COLO668 (cell line): Measurements from ENCODE around the gene TAF15.
A peak's percentile ranks its signal among the peaks of the same experiment; 100 is the strongest.

Source experiments
- DNase-seq: peaks from one replicate; lab custom pipeline; 2025; ENCODE audit not compliant: unreplicated experiment; lab: John Stamatoyannopoulos, UW

Gene TAF15

DNA sequence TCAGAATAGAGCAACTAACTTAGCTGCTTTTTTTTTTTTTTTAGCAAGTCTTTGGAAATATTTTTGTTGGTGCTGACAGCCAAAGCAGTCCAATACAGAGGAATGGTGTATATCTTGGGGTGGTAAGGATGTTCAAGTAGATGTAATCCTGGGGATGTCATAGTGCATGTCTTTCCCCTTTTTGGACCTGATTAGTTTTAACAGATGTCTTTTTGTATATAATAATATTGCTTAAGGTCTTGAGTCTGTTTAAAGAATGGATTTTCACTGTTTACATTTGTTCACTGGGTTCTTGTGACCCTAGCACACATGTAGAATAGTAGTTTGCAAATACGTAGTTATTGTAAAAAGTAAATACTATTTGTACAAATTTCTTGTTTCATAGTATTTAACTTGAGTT is 7.9 kb downstream of the TAF15 start:
- DNase-seq, result no peak

DNA sequence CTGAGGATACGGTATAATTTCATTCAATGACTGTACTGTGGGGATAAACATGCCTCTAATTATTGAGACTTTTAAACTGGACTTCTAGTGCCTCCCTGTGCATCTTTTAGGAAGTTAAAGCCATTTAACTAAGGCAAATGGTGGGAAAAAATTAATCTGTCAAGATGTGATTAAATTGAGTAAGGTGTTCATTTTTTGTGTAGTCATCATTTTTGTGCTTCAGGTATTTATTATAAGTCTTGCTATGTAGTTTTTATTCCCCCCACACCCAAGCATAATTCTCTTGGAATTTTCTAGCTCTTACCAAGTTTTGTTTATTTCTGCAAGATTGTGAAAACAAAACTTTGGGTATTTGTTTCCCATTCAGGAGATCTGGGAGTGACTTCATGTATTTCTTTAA is 10.2 kb downstream of the TAF15 start:
- DNase-seq, result no peak

DNA sequence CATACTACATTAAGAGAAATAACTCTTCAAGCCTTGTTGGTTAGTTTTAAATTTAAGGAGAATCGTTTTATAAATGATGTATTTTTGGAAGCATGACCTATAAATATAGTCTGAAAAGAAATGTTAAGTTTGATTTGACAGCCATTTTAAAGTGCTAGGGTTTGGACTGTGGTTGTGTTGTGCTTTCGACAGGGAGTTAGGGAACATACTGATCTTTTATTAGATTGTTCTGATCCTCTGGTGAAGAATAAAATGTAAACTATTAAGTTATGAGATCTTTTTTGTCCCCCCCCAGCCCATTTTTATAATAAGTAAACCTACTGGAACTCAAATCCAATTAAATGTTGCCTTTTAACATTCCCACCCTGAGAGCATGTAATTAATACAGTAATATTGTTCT is 12.0 kb downstream of the TAF15 start:
- DNase-seq, result no peak

DNA sequence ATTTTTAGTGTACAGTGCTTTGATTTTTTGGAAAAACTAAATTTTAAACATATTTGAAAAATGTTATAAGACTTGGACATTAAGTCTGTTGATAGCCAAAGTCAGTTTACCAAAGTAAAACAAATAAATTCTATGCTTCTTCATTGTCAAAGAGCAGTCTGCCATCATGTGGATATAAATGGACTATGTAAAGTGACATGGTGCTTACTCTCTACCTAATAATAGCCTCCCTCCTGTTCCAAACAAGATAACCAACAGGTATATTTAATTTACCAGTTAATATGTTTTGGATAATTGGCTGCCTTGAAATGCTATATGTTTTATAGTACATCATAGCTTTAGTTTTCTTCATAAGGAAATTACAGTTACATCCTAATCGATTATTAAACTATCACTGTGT is 15.9 kb downstream of the TAF15 start:
- DNase-seq, result no peak

DNA sequence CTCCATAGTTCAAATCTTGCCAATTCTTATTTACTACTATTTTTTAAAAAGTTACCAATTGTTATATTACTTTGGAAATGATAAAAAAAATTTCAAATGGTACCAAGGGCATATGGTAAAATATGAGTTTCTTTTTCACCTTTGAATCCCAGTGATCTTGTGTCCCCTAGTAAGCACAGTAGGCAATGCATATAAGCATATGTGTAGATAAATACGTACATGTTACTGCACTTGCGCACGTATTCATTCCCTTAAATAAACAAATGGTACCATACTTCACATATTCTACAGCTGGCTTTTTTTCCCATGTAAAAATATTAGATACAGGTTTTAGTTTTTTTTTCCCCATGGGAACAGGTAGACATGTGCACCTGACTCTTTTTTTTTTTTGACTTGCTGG is 31.8 kb downstream of the TAF15 start:
- no peak for DNase-seq

DNA sequence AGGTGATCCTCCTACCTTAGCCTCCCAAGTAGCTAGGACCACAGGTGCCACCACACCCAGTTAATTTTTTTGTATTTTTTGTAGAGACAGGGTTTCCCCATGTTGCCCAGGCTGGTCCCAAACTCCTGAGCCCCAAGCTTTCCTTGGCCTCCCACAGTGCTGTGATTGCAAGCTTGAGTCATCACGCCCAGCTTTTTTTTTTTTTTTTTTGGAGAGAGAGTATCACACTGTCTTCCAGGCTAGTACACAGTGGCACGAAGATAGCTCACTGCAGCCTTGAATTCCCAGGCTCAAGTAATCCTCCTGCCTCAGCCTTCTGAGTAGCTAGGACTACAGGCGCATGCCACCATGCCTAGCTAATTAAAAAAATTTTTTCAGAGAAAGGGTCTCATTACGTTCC is 32.2 kb downstream of the TAF15 start:
- no peak for DNase-seq

DNA sequence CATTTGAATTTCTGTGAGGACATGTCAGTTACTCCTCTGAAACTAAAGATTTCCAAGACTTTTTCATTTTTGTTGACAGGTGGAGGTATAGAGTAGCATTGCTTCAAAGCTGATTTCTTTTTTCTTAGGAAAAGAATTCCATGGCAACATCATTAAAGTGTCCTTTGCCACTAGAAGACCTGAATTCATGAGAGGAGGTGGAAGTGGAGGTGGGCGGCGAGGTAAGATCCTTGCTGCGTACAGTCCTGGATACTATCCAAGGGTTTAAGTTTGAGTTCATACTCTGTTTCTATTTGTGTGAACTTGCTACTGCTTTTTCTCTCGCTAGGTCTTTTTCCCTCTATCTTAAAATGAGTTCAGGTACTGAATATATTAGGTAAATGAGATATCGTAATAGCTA is 33.0 kb downstream of the TAF15 start:
- no peak for DNase-seq

DNA sequence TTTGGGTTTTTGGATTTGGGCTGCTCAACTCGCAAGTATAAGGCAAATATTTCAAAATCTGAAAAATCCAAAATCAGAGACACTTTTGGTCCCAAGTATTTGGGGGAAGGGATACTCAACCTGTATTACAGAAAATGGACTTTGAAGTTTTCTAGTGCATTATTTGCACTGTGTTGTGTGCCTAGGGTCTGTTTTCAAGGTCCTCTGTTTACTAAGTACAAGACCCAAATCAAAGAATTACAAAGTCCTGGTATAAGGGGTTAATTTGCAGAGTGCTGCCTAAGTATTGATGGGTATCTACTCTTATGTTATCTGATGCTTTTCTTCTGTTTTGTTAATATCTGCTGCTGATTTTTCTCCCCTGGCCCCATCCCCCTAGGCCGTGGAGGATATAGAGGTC is 34.4 kb downstream of the TAF15 start:
- no peak for DNase-seq

DNA sequence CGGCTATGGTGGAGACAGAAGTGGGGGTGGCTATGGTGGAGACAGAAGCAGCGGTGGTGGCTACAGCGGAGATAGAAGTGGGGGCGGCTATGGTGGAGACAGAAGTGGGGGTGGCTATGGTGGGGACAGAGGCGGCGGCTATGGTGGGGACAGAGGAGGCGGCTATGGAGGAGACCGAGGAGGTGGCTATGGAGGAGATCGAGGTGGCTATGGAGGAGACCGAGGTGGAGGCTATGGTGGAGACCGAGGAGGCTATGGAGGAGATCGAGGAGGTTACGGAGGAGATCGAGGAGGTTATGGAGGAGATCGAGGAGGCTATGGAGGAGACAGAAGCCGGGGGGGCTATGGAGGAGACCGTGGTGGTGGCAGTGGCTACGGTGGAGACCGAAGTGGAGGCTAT is 35.3 kb downstream of the TAF15 start:
- no peak for DNase-seq

DNA sequence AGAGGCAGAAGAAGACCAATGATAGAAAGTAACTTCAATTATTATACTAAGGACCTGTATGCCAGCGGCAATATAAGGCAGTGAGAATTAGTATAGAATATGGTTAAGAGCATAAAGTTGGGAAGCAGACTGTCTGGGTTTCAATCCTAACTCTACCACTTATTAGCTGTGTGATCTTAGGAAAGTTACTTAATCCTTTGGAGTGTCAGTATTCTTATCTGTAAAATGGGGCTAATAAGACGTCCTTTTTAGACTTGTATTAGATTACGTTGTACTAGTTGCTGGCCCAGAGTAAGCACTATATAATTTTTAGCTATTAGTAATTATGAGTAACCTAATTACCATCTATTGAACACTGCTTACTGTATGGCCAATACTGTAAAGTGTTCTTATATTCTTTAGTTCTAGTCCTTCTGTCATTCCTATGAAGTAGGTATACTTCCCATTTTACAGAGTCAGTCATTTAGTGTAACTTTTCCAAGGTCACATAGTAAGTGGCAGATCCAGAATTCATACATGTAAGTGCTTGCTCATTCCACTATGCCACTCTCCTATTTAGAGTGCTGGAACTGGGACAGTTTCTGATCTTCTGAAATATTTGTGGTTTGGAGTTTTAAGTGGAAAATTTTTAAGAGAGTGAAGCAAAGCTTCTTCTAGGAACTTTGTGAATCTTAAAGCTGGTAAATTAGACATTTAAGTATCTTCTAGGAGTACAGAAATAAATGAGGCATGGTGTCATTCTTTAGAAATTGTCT is 36.9 kb downstream of the TAF15 start:
- DNase-seq, result no peak

DNA sequence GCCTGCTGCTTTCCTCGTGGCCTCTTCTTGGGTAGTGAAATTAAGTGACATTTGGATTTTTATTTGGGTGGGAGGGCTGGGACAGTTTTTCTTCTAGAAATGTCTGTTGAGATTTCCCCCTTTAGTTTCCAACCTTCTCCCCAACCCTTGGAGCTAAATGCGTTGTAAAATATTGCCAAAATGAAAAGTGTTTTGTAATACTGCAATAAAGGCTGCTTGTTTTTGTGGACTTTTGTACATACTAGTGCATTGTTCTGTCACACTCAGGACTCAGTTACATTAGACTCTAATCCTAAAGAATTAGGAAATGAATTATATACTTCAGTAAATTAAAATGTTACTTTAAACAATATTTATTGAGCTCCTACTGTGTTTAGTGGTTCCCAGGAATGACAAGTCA is 37.7 kb downstream of the TAF15 start:
- DNase-seq, result no peak

DNA sequence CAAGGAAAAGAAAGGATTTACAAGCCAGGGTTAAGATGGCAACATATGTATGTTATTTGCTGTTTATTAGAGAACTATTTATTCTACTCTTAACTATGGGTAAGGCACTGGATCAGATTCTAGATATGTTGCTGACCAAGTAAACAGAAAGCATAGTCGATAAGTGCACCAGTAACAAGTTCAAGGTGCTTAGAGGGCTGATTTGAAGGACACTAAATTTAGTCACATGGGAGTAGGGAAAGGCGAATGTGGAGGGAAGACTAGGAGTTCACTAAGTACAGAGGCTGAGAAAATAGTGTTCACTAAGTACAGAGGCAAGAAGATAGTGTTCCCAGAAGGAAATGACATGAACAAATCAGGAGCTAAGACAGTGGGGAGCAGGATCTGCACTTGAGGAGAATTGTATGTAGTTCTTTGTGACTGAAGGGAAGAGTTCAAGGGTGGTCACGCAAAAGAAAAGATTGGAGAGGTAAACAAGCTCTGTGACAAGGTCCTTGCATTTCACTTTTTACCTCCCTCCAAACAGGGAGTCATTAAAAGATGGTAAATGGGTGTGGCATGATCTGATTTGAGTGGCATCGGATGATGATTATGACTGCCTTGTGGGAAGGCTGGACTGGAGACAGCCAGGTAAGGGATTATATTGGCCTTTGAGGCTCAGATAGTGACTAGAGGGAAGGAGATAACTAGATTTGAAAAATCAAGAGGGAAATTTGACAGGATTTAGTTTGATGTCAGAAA is 38.5 kb downstream of the TAF15 start:
- DNase-seq, result no peak

DNA sequence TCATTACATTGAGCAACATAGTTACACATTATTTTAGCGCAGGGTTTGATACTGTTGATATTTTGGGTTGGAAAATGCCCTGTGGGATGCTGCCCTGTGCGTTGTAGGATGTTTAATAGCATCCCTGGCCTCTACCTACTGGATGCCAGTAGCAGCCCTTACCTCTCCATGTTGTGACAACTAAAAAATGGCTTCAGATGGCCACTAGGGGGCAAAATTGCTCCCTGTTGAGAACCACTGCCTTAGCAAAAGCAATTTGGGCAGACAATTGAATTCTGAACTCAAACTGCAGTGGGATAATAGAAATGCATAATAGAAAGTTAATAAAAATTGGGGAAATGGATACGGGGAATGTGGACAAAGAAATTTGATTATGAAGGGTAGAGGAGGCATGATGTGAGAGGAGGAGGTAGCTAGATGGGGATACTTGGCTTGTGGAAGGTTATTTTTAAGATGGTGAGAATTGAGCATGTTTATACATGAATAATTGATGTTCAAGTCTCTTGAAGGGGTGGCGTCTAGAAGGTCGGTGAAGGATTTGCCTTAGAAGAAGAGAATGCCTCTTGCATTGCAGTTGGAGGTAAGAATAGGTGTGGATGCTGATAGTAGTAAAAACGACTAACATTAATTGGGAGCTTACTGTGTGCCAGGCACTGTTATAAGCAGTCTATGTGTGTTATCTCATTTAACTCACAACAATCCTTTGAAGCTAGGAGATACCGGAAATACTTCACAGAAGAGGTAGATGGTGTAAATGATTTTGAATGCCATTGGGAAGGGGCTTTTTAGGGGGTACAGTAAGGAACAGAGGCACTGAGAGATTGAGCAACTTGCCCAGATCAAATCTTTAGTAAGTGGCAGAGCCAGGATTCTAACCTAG is 40.4 kb downstream of the TAF15 start:
- DNase-seq, result peak; percentile 26

DNA sequence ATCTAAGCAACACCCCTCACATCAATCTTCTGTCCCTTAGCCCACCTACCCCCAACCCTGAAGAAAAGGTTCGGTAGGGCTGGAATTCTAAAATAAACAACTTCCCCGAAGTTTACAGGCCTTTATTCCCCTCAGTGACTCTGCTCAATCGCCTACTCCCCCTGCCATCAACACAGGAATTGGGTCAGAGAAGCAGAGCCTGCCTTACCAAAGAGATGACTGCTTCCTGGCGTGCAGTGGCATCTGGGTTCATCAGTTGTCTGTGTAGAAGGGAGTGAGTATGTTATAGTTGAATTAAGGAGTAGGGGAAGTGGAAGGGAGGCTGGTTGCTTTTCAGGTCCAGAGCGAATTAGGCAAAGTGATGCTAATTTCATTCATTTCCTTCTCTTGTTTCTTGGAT is 46.7 kb downstream of the TAF15 start:
- DNase-seq, result no peak

DNA sequence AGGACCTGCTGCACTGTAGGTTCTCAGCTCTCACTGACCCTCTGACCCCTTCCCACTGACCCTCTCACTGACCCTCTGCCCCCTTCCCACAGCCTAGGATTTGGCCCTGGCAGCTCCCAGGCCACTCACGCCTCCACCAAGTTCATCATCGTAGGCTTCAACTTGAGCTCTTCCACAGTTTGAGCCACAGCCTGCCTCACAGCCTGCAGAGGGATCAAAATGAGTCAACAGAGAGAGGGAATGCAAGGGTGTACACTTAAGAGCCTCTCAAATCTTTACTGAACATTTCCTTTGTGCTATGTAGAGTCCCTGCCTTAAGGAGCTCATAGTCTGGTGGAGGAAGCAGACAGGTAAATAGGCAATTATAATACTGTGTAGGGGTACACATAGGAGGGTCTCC is 47.3 kb downstream of the TAF15 start:
- no peak for DNase-seq

DNA sequence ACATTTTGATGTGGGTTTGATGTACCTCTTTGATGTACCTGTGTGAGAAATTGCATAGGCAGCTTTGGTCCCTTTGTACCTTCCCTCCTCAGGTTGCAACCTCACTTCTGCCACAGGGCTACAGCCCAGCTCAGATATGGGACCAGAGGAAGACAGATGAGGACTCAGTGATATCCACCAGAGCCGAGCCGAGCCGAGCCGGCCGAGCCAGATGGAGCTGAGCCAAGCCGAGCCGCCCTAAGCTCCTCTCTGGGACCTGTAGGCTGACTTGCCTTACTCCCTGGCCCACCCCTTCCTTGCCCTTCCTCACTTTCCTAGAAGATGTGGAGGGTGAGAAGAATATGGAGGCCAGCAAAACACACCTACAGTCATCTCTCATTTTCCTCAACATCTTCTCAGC is 55.6 kb downstream of the TAF15 start:
- no peak for DNase-seq

DNA sequence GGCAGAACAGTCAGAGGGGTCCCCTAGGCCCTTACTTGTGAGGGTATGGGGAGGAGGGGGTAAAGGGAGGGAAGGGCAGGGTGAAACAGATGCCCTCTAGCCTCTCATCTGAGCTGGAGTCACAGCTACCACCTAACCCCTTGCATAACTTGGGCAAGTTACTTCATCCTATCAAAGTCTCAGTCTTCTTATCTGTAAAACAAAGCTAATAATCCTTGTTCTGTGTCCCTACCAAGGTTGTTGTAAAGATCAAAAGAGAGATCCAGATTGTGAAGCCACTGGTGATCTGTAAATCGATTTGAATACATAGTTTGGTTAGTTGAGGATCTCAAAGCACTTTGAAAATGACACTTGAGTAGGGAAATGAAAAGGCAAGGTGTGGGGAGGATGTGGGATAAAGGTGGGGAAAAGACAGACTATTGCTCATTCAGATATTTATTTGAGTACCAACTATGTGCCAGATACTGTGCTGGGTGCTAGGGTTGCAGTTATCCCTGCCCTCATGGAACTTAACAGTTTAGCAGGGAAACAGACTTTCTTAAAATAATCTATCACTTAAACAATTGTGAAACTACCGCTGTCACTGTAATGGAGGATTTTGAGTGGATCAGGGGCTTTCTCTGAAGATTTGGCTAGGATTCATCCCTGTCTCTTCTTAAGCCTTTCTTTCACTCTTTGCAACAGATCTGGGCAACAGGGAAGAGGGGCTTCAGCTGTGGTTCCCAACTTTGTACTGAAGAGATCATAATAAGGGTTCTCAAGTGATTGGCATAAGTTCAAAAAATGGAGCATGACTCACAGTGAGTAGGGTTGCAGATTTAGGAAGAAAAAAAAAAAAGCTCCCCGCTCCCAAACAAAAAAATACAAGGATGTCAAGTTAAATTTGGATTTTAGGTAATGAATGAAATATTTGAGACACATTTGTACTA is 56.4 kb downstream of the TAF15 start:
- no peak for DNase-seq

DNA sequence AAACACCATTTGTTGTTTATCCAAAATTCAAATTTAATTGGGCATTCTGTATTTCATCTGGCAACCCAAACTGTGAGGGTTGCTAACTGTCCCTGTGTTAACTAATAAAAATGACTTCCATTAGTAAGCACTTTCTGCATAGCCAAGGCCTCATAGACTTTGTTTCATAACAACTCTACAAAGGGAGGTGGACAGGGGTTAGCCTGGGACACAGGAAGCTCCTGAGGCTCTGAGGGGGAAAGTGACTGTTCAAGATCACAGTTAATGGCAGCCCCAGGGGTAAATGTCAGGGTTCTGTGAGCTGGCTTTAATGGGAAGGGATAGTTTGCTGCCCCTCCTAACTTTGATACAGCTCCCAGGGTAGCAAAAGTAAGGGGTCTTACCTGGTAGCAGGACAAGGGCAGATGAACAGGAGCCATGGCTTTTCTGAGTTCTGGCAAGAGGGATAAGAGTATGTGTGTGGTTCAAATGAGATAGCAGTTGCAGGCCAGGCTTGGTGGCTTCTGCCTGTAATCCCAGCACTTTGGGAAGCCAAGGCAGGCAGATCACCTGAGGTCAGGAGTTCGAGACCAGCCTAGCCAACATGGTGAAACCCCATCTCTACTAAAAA is 57.2 kb downstream of the TAF15 start:
- no peak for DNase-seq

DNA sequence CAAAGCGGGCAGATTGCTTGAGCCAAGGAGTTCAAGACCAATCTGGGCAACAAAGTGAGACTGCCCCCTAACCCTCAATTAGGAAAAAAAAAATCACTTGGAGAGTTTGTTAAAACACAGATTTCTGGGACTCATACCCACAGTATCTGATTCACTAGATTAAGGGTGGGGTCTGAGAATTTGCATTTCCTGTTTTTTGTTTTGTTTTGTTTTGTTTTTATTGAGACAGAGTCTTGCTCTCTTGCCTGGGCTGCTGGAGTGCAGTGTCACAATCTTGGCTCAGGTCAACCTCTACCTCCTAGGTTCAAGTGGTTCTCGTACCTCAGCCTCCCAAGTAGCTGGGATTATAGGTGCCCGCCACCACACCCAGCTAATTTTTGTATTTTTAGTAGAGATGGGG is 58.3 kb downstream of the TAF15 start:
- no peak for DNase-seq

DNA sequence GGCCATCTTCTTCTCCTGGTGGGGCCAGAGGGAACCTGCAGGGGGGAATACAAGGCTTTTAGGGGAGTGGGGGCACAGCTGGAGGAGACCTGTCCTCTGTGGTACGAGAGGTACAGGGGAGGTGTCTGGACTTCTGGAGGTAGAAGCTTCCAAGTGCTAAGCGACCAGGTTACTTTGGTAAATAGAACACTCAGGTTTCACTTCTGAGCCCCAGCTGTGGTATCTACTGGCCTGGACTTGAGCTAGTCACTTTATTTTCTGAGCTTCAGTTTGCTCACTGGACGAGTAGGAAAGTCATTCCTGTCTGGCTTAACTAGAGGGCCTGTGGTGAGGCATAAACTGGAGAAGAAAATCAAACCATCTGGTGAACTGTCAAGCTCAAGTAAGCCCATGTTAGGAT is 59.5 kb downstream of the TAF15 start, which contains the start of gene HEATR9:
Gene HEATR9, minus strand, starts transcription at position 155 of the 400 bp plus-strand sequence. Its CDS starts 149 bp downstream, at position 6.
- DNase-seq, result no peak
